GM18868 (cell line): Measurements from ENCODE around the gene LIPT2.
A peak's percentile ranks its signal among the peaks of the same experiment; 100 is the strongest.

Experiments used
- ATAC-seq: cut with Tn5 transposase; IDR thresholded peaks from one replicate; pipeline ENCODE4 v1.9.1; 2021; ENCODE audit warnings: mild to moderate bottlenecking, moderate library complexity; ENCODE audit not compliant: unreplicated experiment

The LIPT2 gene

DNA sequence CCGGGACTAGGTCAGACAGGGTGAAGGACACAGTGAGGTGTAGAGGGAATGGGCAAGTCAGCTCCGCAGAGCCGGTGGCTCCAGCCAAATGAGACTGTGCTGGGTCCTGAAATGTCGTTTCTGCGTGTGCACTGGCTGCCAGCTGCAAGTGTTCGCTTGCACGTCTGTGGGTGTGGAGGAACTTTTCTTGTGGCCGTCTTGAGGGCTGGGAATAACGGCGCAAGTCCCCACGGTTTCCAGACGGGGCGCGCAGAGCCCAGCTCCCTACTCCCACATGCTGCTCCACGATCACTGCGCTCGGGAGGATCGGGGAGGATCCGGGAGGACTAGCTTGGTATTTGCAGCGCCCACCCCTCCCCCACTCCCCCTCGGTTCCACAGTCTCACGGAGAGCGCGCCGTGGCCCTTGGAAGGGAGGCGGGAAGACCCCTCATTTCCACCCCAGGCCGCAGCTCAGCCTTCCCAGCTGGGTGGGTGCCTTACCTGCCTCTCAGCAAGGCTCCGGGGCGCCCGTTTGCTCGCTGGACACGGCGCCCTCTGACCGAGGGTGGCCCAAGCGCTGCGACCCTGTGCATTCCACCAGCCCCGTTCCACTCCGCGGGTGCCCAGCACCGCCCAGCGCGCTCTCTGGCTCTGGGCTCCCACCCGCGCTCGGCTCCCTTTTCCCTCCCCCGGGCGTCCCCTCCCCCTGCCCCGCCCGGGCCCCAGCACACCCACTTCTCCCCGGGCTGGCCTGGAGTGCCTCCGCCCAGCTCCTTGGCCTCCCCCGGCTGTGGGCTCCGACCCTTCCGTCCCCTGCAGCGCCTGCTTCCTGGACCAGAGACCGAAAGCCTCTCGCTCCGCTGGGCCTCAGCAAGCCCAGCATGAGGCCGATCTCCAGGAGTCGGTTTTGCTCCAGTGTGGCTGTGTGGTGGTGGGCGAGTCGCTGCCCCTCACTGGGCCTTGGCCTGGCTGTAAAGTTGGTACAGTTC is 26.3 kb downstream of the LIPT2 start, which contains the start of gene KCNE3:
Gene KCNE3, minus strand, starts transcription at position 634 of the 970 bp plus-strand sequence. CDS start 9,986 bp downstream, outside the sequence.
- no peak for ATAC-seq

DNA sequence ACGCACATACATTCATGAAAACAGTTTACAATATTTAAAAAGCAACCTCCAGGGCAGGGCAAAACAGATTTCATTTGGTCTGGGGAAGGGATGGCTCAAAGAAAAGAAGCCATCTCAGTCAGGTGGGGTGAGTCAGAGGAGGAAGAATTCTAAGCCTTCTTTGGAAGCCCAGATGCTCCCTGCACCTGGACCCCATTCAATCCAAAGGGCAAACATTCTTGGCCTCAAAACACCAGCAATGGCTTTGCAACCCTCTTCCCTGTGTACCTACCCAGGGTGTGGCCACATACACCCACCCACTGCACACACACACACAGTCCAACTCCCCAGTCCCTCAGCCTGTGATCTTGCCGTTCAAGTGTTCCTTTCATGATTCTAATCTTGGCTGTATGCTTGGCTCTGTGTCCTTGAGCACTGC is 28.2 kb downstream of the LIPT2 start:
- no peak for ATAC-seq

DNA sequence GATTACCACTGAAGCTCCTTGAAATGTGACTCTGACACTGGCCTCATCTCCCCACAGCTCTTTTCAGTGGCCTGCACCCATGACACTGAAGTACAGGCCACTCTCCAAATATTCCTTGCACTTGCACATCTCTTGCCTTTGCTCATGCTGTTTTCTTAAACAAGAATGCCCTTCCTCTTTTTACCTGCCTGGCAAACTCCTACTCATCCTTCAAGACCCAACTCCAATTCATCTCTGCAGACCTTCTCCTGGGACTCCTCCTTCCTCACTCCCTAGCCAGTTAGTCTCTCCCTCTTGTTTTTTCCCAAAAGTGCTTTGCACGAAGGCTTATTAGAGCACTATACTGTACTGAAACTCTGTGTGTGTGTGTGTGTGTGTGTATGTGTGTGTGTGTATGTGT is 28.8 kb downstream of the LIPT2 start:
- ATAC-seq: no peak

DNA sequence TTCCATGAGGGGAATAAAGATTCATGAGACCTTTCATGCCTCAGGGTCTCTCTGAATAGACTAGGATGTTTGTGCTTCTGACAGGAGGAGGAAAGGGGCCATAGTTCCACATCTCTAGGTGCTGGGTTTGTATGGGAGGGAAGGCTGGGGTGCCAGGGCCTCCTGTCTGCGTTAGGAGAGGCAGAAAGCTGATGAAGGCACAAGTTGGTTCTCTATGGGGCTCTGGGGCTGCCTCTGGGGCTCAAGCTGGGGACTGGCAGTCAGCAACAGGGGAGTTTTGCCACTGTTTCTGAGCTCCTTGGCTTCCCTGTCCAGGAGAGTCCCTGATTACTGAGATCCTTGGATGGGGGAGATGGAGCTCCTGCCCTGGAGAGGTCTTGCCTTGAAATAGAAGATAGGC is 30.3 kb downstream of the LIPT2 start:
- ATAC-seq: no peak

DNA sequence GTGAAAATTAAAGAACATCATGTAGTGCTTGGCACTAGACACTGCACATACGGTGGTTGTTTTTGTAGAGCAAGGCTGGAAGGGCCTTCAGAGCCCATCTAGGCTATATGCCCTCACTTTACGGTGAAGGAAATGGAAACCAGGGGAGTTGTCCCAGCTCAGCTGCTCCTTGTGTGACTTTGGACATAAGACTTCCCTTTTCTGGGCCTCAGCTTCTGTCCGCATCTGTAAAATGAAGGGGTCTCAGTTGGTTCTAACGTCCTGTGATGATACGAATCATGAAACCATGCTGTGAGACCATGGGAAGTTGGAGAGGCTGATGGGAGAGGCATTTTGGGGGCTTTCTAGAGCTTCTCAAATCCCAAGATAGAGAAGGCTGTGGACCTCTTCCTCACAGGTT is 30.9 kb downstream of the LIPT2 start:
- ATAC-seq: no peak

DNA sequence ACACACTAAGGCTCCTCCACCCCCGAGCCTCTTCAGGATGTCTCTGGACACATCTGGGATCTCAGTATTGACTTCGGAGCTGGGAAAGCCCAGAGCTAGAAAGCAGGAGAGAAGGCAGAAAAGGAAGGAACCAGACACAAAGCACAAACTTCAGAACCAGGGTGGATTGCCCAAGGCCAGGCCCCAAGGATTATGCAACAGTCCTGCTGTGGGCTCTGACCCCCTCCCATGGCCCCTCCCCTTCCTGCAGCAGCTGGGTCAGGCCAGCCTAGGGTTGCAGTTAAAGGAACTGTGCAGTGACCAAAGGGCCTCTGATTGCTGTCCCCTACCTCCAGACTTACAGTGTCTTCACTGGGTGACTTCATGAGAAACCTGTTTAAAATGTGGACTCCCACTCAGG is 31.5 kb downstream of the LIPT2 start:
- no peak for ATAC-seq

DNA sequence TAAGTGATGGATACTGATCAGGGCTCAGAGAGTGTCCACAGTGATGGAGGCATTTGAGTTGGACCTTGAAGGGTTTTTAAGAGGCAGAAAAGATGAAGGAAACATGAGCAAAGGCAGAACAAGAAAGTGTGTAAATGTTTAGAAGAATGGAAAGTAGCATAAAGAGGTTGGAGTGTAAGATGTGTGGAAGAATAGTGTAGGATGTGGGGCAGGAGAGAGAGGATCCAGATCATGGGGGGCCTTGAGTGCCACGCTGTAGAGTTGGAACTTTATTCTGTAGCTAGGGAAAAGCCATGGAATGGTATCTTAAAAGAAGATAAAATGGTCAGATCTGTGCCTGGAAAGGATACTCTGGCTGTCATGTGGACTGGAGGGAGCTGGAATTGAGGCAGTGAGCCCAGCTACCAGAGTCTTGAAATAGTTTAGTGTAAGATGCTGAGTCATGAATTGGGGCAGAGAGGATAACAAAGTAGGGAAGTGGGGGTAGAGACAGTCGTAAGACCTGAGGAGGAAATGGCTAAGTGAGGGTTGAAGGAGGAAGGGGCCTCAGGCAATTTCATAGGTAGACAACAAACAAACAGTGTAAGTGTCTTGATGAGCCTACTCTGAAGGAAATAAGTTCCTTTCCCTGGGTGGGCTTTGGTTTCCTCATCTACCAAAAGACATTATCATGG is 32.9 kb downstream of the LIPT2 start:
- ATAC-seq: no peak

DNA sequence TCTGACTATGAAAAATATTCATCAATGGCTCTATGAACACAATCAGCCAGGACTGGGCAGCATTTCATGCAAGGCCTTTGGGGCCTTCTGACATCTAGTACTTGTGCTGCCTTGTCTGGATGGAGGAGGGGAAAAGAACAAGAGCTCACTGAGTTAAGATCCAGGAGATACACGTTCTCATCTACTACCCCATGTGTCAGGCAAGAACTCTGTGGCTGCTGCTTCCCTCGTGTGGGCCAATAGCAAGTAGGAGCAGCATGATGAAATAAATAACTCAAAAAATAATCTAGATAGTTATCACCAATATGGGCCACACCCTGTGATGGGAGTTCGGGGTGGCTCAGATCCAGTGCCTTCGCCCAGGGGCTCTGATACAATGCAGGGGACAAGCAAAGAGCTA is 33.5 kb downstream of the LIPT2 start:
- no peak for ATAC-seq

DNA sequence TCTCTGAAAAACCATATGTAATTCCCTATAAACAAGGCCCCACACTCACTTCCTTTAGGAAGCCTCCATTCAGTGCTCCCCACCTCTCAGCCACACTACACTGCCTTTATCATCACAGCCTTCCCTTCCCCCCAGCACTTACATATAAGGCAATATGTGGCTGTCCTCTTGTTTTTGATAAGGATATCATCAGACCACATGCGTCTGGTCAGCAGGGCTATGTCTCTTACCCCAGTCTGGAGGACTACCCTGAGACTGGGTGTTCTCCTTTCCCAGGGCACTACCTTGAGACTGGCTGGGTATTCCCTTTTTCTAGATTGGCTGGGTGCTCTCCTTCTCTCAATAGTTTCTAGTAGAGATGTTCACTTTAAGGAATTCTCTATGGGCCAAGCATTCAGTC is 33.9 kb downstream of the LIPT2 start:
- ATAC-seq: no peak

DNA sequence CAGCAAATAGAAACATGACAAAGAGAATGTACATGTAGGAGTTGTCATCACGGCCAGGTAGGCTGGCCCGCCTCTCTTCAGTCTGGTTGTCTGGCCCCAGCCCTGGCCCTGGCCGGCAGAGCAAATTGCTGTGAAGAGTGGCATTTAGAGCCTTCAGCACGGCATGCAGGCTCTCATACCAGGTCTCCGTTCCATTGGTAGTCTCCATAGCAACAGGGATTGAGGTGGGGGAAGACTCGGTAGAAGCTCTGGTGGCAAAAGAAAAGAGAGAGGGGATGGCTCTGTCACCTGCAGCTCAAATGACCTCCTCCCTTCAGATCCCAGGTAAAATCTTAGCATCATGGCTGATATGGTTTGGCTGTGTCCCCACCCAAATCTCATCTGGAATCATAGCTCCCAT is 36.2 kb downstream of the LIPT2 start:
- ATAC-seq: no peak

DNA sequence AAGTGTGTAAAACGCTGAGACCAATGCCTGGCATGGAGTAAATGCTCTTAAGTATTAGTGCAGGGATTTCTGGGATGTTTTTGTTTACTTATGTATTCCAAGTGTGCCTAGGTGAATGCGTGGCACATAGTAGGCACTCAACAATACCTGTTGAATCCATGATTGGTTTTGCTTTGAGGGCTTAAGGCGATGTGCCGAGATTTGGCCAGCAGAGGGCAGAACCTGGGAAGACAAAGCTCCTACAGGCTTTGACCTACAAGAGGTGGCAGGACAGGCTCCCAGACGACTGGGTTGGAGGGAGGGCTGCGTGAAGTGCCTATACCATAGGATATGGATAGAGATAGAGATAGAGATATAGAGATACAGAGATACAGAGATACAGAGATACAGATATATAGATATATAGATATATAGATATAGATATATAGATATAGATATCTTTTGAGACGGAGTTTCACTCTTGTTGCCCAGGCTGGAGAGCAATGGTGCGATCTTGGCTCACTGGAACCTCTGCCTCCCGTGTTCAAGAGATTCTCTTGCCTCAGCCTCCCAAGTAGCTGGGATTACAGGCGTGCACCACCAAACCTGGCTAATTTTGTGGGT is 40.0 kb downstream of the LIPT2 start:
- no peak for ATAC-seq

DNA sequence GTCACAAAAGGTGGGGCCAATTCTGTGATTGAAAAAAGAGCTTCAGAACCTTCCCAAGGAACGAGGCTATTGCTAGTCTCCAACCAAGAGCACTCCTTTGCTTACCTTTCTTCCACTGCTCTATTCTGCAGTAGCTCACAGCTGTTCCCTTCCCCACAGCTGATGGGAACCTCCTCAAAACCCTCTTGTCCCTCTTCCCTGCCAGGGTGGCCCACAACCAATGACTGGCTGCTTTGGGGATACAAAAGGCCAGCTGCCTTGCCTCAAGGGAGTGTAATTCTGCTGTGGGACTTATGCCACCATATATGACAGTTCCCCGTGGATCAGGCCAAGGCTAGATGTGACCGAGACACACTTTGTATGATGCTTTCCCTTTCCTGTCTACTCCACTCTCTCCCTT is 41.2 kb downstream of the LIPT2 start:
- ATAC-seq: no peak

DNA sequence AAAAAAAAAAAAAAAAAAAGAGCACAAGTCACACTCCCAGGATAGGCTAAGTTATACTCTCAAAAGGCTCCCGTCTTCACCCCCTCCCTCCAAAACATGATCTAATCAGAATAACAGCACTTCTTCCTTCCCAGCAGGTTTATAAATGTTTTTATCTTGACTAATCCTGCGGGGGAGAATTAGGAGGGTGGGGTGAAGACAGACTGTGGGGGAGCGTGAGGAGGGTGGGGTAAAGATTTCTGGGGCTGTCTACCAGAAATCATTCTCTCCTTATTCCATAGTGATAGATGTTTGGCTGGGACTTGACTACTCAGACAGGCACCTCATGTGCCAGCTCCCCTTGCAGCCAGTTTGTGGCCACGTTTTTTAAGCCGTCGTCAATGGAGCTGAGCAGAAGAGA is 43.2 kb downstream of the LIPT2 start:
- ATAC-seq: no peak

DNA sequence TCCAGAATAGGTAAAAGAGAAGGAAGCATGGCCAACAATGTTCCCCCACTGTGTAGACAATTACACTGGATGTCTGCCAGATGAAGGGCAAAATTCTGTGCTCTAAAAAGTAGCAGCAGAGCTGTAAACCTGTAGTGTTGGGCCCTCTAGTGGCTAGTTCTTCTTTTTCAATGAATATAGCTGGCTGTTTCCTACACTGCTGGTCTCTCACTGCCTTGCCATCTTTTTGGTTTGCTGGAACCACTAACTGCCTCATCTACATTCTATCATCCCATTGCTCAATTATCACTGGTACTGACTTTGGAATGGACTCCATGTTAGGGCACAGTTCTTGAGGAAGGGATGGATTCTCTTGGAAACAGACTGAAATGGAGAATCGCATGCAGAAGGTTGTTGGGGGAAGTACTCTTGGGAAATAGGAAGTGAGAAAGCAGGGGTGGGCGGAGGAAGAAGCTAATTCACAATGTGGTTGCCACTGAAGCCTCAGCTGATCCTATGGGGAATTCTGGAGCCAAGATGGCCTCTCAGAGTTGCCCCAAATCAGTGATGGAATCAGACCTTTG is 44.1 kb downstream of the LIPT2 start:
- ATAC-seq: peak; percentile 61

DNA sequence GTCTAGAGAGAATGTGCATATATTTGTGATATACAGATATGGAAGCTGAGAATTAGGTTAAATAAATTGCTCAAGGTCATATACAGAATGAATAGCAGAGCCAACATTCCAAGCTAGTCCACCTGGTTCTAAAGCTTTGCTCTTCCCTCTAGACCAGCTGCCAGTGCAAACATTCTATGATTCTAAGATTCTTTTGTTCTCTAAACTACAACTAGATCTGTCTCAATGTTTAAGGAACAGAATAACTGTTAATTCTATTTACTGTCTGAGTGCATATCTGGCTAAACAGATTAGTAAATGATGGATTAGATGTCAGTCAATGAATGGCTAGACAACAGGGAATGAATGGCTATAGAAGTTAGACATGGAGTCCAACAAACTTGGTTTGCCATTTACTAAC is 45.8 kb downstream of the LIPT2 start:
- ATAC-seq: no peak

DNA sequence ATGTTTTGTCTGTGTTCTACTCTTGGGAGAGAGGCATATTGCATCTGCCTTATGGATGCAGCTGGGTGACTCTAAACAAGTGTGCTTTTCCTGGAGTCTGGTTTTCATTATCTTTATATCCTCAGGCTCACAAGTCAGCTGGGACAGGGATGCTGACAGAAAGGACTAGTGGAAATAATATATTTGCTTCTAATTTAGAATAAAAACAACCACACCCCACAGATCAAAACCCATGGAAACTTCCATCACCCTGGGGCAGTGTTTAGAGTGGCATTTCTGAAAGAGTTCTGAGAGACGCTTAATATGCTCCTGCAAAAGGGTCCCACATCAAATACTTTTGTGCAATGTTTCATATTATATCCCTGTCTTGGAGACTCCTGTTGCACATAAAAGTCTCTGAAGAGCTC is 47.0 kb downstream of the LIPT2 start:
- no peak for ATAC-seq

DNA sequence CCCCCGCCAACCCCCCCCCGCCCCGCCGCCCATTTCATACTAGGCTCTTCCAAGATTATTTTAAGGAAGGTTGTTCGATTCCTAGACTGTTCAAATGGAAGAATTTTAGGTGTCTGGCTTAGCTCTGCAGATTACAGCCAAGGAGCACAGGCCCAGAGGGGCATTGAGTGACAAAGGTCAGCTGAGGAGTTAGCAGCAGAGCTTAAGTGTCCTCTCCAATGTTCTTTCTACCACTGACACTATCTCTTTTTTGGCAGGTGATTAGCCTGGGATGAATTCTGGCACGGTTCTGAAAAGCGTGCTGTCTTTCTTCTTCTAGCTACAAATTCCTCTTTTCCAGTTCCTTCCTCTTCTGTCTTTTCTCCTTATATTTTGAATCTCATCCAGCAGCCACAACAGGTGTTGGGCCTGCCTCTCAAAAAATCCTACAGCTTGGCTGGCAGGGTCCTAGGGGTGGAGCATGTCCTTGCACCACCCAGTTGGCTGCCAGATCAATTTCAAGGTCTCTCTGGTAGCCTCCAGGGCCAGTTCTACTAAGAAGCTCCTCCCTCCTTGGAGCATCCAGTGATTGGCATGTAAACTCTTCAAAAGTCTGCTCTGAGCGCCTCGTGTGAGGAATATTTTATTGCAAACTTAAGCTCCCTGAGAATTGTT is 49.2 kb downstream of the LIPT2 start:
- ATAC-seq: no peak

DNA sequence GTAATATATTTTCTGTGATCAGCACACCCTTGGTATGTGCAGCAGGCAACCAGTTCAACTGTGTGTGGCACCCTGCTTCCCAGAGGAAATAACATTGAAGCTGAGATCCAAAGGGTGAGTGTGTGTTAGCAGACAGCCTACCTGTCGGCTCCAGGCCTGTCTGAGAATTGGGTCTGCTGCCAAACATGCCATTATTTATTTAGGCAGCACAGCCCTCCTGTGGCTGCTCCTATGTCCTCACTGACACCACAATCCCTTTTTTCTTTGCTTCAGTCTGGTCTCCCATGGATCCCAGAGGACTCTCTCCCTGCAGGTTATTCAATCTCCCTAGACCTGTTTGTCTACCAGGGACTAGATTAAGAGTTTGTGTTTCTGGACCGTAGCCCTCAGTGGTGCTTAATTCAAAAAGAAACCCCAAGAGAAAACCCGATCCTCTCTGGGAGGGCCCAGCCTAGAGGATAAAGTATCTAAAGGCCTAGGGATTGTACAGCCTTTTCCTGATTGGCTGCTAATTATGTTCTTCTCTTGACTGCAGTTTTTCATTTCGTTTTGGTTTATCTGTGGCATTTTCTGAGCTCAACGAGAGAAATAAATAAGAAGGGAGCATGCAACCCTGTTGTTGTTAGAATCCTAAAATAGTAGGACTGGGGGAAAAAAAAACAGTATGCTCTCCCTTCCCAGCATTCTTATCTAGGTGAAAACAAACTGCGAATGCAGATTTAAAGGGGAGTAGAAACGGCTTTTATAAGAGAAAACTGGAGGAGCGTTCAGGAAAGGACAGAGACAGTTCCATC is 50.3 kb downstream of the LIPT2 start:
- no peak for ATAC-seq

DNA sequence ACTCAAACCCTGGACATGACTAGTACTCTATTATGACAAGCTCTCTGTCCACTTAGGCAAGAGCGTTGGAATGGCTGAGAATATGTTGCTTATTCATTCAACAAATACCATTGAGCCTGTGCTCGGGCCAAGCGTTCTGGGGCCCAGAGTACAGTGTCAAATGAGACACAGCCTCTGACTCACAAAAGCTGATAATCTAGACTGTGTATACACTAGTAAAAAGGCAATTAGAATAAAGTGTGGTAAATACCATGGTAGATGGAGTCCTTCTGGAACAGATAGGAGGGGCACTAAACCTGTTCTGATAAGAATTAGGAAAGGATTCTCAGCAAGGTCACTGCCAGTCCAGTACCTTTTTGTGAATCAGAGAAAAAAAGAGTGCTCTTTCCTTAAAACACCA is 50.9 kb downstream of the LIPT2 start:
- no peak for ATAC-seq
